Nephron (organoid): ENCODE results near the gene GAL.

Experiments used
- H3K27ac Mint-ChIP-seq, 3 experiments: 2 replicates each; pipeline ENCODE4 v1.8.0; 2020; ENCODE audit warnings: mixed read lengths in 3 of 3, mild to moderate bottlenecking in 2 of 3, moderate library complexity in 1 of 3
- H3K27me3 Mint-ChIP-seq: 2 replicates; pipeline ENCODE4 v1.8.0; 2021; ENCODE audit warnings: low read depth, mild to moderate bottlenecking, moderate library complexity, mixed read lengths
- H3K36me3 Mint-ChIP-seq: 2 replicates; pipeline ENCODE4 v1.8.0; 2020; ENCODE audit warnings: low read depth, mixed read lengths
- H3K4me1 Mint-ChIP-seq: 2 replicates; pipeline ENCODE4 v1.8.0; 2020; ENCODE audit warnings: mixed read lengths
- H3K4me3 Mint-ChIP-seq, 3 experiments: 2 replicates each; pipeline ENCODE4 v1.8.0; 2020; ENCODE audit warnings: mild to moderate bottlenecking in 3 of 3, mixed read lengths in 3 of 3, moderate library complexity in 2 of 3
- H3K9me3 Mint-ChIP-seq: 2 replicates; pipeline ENCODE4 v1.8.0; 2020; ENCODE audit warnings: mixed read lengths
- CTCF ChIP-seq, 3 experiments: fragments of 200-600 bp; sonication (generic); IDR thresholded peaks; one replicate each; pipeline ENCODE4 v1.5.0; 2021; ENCODE audit warnings: antibody characterized with exemption in 3 of 3; ENCODE audit not compliant: unreplicated experiment in 3 of 3

Gene GAL

GRCh38 chr11:68661697-68662603 is 22.4 kb upstream of the GAL start:
- peaks cover 2% of the 10 kb centered on the region for H3K9me3 Mint-ChIP-seq
- H3K4me3 Mint-ChIP-seq: no peak overlapping the region
- TF ChIP-seq CTCF (IDR thresholded peaks at IDR 0.05; ENCODE audit: unreplicated experiment in 3 of 3): no peak
- no peaks in the 10 kb centered on the region for H3K36me3 Mint-ChIP-seq
- peaks cover 29% of the 10 kb centered on the region for H3K4me1 Mint-ChIP-seq
- peak overlapping the region; percentile 9 to 47 (median 11) for H3K27ac Mint-ChIP-seq
- peaks cover 13% of the 10 kb centered on the region for H3K27me3 Mint-ChIP-seq

DNA sequence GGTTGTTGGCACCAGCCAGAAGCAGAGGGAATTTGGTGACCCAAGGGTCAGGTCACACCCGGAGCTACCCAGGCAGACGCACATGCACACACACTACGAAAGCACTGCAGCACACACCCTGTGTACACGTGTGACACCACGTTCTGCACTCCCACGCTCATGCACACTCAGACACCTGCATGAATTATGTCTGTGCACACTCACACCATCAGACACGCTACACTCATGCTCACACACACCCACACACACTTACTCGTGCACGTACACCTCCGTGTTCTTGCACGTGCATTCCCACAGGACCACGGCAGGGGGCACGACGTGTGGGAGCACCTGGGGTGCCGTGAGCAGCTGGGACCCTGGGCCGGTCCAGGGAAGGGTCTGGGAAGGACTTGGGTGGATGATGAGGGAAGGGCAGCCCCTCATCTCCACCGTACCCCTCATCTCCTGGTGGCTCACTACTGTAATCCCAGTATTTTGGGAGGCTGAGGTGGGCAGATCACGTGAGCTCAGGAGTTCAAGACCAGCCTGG is 20.8 kb upstream of the GAL start:
- H3K36me3 Mint-ChIP-seq: no peaks in the 10 kb centered on the region
- peaks cover 1% of the 10 kb centered on the region for H3K9me3 Mint-ChIP-seq
- H3K4me1 Mint-ChIP-seq: peaks cover 29% of the 10 kb centered on the region
- H3K4me3 Mint-ChIP-seq: no peak overlapping the region
- peaks cover 20% of the 10 kb centered on the region for H3K27me3 Mint-ChIP-seq
- no peak for TF ChIP-seq CTCF (IDR thresholded peaks at IDR 0.05; ENCODE audit: unreplicated experiment in 3 of 3)
- no peak overlapping the region for H3K27ac Mint-ChIP-seq

GRCh38 chr11:68664141-68664540 is 20.2 kb upstream of the GAL start:
- TF ChIP-seq CTCF (IDR thresholded peaks at IDR 0.05; ENCODE audit: unreplicated experiment in 3 of 3): no peak
- Mint-ChIP-seq H3K27me3 (peaks cover 20% of the 10 kb centered on the region), H3K27ac (no peak overlapping the region), H3K4me1 (peaks cover 23% of the 10 kb centered on the region), H3K4me3 (no peak overlapping the region), H3K9me3 (no peaks in the 10 kb centered on the region), H3K36me3 (no peaks in the 10 kb centered on the region)

GRCh38 chr11:68664906-68665305 is 19.4 kb upstream of the GAL start:
- Mint-ChIP-seq H3K4me1 (peaks cover 19% of the 10 kb centered on the region), H3K36me3 (no peaks in the 10 kb centered on the region), H3K4me3 (no peak overlapping the region)

DNA sequence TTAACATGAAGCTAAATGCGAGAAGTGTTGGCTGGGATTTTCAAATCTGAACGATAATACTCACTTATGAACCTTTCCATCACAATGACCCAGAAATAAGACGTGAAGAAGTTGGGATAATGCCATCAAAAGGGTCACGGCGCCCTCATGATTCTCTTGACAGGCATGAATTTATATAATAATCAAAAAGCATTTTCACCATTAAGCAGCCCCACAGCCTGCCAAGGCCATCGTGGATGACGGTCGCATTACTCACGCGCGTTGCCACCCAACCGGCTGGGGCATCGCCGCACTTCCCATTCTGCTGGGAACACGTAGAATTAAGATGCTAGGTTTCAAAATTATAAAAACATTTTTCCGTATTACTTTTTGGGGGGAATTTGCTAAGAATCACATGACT is 18.9 kb upstream of the GAL start:
- Mint-ChIP-seq H3K4me1 (peaks cover 19% of the 10 kb centered on the region), H3K4me3 (no peak overlapping the region), H3K27me3 (peaks cover 19% of the 10 kb centered on the region), H3K9me3 (no peaks in the 10 kb centered on the region), H3K36me3 (no peaks in the 10 kb centered on the region), H3K27ac (no peak overlapping the region)
- no peak for TF ChIP-seq CTCF (IDR thresholded peaks at IDR 0.05; ENCODE audit: unreplicated experiment in 3 of 3)

More at GRCh38 chr11:68664906-68665305, 19.4 kb upstream of the GAL start:
- TF ChIP-seq CTCF (IDR thresholded peaks at IDR 0.05; ENCODE audit: unreplicated experiment in 3 of 3): no peak
- Mint-ChIP-seq H3K27me3 (peaks cover 20% of the 10 kb centered on the region), H3K9me3 (no peaks in the 10 kb centered on the region), H3K27ac (no peak overlapping the region)
